ENCODE measurements around the gene CTXND1.

- TF ChIP-seq CTCF (conservative IDR thresholded peaks at IDR 0.05; ENCODE audit: low read length) (no peak), EZH2phosphoT487 (IDR thresholded peaks at IDR 0.05; ENCODE audit: borderline replicate concordance) (no peak)
Measured at GRCh38 chr15:80184554-80184953, 67.5 kb downstream of the CTXND1 start.

All from Loucy (cell line).